Uterus (tissue), 4 donors: Measurements from ENCODE around the gene AP2A2. TPM values are rescaled to one million over a fixed set of nuclear protein-coding genes. Genes with fewer than 3 reads are reported as not detected.

ENCODE experiments used
- DNase-seq, 2 donors: peaks; one replicate each; pipeline ENCODE4 v3.0.0-alpha.2; 2019 to 2020
- H3K27ac ChIP-seq, 2 donors: fragments of 200-600 bp; sonication (generic); 1 replicate in 1 of 2; 2 replicates in 1 of 2; pipeline ENCODE4 v1.5.1; 2016 to 2018
- H3K27me3 ChIP-seq, 2 donors: fragments of 200-600 bp; sonication (generic); one replicate each; pipeline ENCODE4 v1.5.1; 2018 to 2019; ENCODE audit warnings: control low read depth in 1 of 2
- H3K36me3 ChIP-seq, 2 donors: fragments of 200-600 bp; sonication (generic); one replicate each; pipeline ENCODE4 v1.5.1; 2019; ENCODE audit warnings: control low read depth in 1 of 2
- H3K4me1 ChIP-seq, 2 donors: fragments of 200-600 bp; sonication (generic); one replicate each; pipeline ENCODE4 v1.5.1; 2018 to 2019; ENCODE audit warnings: control low read depth in 1 of 2
- H3K4me3 ChIP-seq, 2 donors: fragments of 200-600 bp; sonication (generic); 1 replicate in 1 of 2; 2 replicates in 1 of 2; pipeline ENCODE4 v1.5.1; 2018 to 2019; ENCODE audit warnings: mild to moderate bottlenecking in 1 of 2
- H3K9me3 ChIP-seq, 2 donors: fragments of 200-600 bp; sonication (generic); one replicate each; pipeline ENCODE4 v1.5.1; 2019; ENCODE audit warnings: control low read depth in 1 of 2
- POLR2A ChIP-seq, 2 donors: fragments of 450-650 bp; IDR thresholded peaks; one replicate each; pipeline ENCODE4 v1.6.1; 2016; ENCODE audit warnings: antibody characterized with exemption in 2 of 2, mild to moderate bottlenecking in 1 of 2, moderate library complexity in 1 of 2
- intact Hi-C: fragments of 100-400 bp; cut with DNase I; formaldehyde crosslinking; loops from one replicate; pipeline ENCODE4 v1.15.1; 2023; ENCODE audit warnings: low total_unique reads
- total RNA-seq, 4 donors: library from RNA; depleted of rRNA in 3 of 4; stranded (reverse); fragments of >200 nt in 3 of 4; gene quantifications; one replicate each; pipeline versions ENCODE4 v1.1.0 to v1.2.4, GENCODE V29; 2014 to 2023
- TF ChIP-seq, protein P1 (sequence below), 4 experiments: fragments of 200-600 bp in 2 of 4; fragments of 450-650 bp in 2 of 4; sonication (generic) in 2 of 4; IDR thresholded peaks; one replicate each; pipeline ENCODE4 v1.5.1; 2016 to 2019; ENCODE audit warnings: antibody characterized with exemption in 4 of 4, mild to moderate bottlenecking in 2 of 4, moderate library complexity in 1 of 4
- donor health status: DM: yes; HTN: yes; CAD: no.

The AP2A2 gene
- total RNA-seq, 4 donors from 2014 or later: 25.6 to 120 (median 40.4) TPM

GRCh38 chr11:1047595-1048156 lies 122.0 kb downstream of the AP2A2 start:
- TF ChIP-seq, protein P1, sequence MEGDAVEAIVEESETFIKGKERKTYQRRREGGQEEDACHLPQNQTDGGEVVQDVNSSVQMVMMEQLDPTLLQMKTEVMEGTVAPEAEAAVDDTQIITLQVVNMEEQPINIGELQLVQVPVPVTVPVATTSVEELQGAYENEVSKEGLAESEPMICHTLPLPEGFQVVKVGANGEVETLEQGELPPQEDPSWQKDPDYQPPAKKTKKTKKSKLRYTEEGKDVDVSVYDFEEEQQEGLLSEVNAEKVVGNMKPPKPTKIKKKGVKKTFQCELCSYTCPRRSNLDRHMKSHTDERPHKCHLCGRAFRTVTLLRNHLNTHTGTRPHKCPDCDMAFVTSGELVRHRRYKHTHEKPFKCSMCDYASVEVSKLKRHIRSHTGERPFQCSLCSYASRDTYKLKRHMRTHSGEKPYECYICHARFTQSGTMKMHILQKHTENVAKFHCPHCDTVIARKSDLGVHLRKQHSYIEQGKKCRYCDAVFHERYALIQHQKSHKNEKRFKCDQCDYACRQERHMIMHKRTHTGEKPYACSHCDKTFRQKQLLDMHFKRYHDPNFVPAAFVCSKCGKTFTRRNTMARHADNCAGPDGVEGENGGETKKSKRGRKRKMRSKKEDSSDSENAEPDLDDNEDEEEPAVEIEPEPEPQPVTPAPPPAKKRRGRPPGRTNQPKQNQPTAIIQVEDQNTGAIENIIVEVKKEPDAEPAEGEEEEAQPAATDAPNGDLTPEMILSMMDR (IDR thresholded peaks at IDR 0.05): no peak
- no peak for TF ChIP-seq POLR2A (IDR thresholded peaks at IDR 0.05)
- H3K36me3 ChIP-seq: no peaks in the 10 kb centered on the region
- H3K4me3 ChIP-seq: no peak overlapping the region
- H3K4me1 ChIP-seq: no peaks in the 10 kb centered on the region
- no peaks in the 10 kb centered on the region for H3K27me3 ChIP-seq
- intact Hi-C loops: no loop called here
- DNase-seq: no peak
- no peak overlapping the region for H3K27ac ChIP-seq
- H3K9me3 ChIP-seq: no peaks in the 10 kb centered on the region

DNA sequence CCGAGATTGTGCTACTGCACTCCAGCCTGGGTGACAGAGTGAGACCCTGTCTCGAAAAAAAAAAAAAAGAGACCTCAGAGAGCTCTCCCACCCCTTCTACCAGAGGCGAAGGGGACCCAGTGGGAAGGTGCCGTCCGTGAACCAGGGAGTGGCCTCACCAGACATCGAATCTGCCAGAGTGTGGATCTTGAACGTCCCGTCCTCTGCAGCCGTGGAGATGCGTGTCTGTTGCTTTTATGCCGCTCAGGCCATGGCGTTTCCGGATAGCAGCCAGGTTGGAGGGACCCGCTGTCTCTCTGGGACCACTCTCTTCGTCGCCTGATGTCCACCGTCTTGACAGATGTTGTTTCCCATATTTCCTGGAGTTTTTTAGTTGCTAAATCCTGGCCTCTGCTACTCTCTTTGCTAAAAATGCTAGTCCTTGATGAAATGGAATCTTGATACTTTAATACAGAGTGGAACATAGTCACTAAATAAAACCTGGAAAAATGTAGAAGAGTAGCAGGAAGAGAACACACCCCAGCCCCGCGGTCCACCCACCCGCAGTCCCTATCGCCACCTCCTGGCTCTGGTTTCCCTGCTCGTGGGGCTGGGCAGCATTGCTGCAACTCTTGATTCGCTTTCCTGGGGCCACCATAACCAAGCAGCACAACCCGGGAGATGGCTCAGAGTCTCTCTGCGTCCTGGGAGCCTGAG lies 122.9 kb downstream of the AP2A2 start:
- DNase-seq: no peak
- no peaks in the 10 kb centered on the region for H3K9me3 ChIP-seq
- H3K4me1 ChIP-seq: no peaks in the 10 kb centered on the region
- H3K27ac ChIP-seq: no peak overlapping the region
- intact Hi-C loops: no loop called here
- no peak overlapping the region for H3K4me3 ChIP-seq
- peaks cover 0 to under 1% of the 10 kb centered on the region in 2 donors for H3K27me3 ChIP-seq
- no peak for TF ChIP-seq POLR2A (IDR thresholded peaks at IDR 0.05)
- TF ChIP-seq, protein P1 (IDR thresholded peaks at IDR 0.05): no peak
- no peaks in the 10 kb centered on the region for H3K36me3 ChIP-seq

- Histone ChIP-seq H3K36me3 (no peaks in the 10 kb centered on the region), H3K27me3 (peaks cover 0 to 5% of the 10 kb centered on the region in 2 donors), H3K4me3 (no peak overlapping the region), H3K4me1 (no peaks in the 10 kb centered on the region), H3K27ac (no peak overlapping the region), H3K9me3 (no peaks in the 10 kb centered on the region)
- TF ChIP-seq, protein P1 (IDR thresholded peaks at IDR 0.05): no peak
- no peak for TF ChIP-seq POLR2A (IDR thresholded peaks at IDR 0.05)
- no peak for DNase-seq
- intact Hi-C loops: no loop called here
These were observed 123.4 kb downstream of the AP2A2 start for GRCh38 chr11:1049071-1049405.

GRCh38 chr11:1049431-1049891 lies 123.8 kb downstream of the AP2A2 start:
- Histone ChIP-seq H3K36me3 (no peaks in the 10 kb centered on the region), H3K9me3 (no peaks in the 10 kb centered on the region), H3K27me3 (peaks cover 0 to 9% of the 10 kb centered on the region in 2 donors), H3K27ac (no peak overlapping the region), H3K4me3 (no peak overlapping the region), H3K4me1 (no peaks in the 10 kb centered on the region)
- intact Hi-C loops: no loop called here
- no peak for DNase-seq
- no peak for TF ChIP-seq POLR2A (IDR thresholded peaks at IDR 0.05)
- TF ChIP-seq, protein P1 (IDR thresholded peaks at IDR 0.05): no peak

DNA sequence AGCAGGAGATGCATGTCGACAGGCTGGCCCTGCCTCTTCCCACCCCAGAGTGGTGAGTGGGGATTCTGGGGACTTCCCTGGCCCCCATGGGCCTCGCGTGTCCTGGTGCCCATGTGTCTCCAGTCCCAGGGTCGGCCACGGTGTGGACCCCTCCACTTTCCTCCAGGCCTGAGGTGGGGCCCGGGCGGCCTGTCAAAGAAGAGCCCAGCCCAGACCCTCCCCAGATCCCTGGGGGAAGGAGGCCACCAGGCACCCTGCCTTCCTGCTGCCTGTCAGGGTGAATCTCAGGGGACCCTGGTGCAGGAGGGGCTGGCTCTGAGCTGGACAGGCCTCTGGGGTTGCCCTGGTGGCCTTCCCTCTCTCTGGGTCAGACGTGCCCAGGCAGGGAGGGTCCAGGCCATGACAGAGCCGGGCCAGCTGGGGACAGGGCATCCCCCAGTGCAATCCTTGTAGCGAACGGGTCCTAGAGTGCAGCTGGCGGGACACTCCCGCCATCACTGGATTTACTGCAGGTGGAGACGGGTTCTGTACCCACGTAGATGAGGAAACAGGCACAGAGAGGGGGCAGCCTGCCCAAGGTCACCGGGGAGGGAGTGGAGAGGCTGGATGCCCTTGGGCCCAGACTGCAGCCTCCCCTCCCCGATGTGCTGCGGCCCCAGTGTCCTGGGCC lies 124.4 kb downstream of the AP2A2 start:
- H3K36me3 ChIP-seq: no peaks in the 10 kb centered on the region
- H3K4me1 ChIP-seq: no peaks in the 10 kb centered on the region
- intact Hi-C loops: no loop called here
- H3K4me3 ChIP-seq: no peak overlapping the region
- H3K9me3 ChIP-seq: no peaks in the 10 kb centered on the region
- peaks cover 0 to 9% of the 10 kb centered on the region in 2 donors for H3K27me3 ChIP-seq
- no peak for DNase-seq
- TF ChIP-seq, protein P1 (IDR thresholded peaks at IDR 0.05): no peak
- no peak for TF ChIP-seq POLR2A (IDR thresholded peaks at IDR 0.05)
- H3K27ac ChIP-seq: no peak overlapping the region
